GM12874 (cell line): ENCODE results near the gene RWDD4.

Source experiments
- CTCF ChIP-seq: IDR thresholded peaks from 2 replicates; pipeline ENCODE4 v1.5.1; 2011; ENCODE audit warnings: low read depth, mild to moderate bottlenecking, control low read depth, low read length, moderate library complexity; ENCODE audit not compliant: insufficient read depth

Gene RWDD4

GRCh38 chr4:183636503-183636902 lies 22.5 kb downstream of the RWDD4 start:
- no peak for TF ChIP-seq CTCF

DNA sequence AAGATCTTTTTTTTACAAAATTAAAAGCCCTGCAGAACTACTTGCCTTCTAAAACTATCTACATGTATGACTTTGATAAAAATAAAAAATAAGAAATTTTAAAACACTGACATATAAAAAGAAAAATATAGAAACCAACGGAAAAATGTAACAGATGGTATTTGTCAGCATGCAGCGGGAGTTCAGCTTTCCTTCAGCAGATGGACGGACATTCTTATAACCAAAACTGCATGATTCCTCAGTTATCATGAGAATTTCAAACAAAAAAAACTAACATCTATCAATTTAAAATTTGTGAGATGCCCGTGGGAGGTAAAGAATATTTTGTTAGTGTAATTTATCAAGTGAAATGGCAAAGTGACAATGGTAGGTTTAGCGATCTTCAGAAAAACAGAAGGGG lies 23.2 kb downstream of the RWDD4 start:
- no peak for TF ChIP-seq CTCF

DNA sequence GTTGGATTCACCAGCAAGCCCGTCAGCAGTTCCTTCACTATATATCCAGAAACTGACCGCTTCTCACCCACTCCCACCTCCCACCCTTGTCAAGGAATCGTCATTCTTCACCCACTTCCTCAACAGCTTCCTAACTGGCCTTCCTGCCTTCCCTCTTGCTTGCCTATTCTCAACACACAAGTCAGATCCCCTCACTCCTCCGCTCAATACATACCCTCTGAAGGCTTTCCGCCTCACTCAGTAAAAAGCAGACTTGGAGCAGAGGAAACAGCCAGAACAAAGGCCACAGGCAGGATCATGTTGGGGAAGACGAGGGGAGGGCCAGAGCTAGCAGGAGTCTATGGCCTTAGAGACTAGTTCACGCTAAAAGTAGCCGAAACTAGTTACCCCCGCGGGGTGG lies 23.7 kb downstream of the RWDD4 start:
- TF ChIP-seq CTCF = no peak

GRCh38 chr4:183633476-183634400 lies 25.2 kb downstream of the RWDD4 start:
- no peak for TF ChIP-seq CTCF

DNA sequence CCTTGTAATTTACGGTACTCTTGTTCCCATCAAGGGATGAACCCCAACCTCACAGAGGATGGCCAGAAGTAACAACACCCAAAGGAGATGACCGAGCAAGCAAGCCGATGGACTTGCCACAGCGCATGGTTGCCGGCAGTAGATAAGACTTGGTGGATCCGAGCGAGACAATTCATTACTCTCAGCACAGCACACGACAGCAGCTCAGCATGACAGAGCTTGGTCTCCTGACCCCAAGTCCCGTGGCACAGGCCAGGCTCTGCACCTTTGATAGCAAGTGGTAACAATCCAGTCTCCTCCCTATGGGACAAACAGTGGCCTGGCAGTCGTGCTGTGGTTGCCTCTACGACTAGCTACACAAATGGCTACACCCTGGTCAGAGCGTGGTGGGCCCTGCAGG lies 26.3 kb downstream of the RWDD4 start:
- TF ChIP-seq CTCF = no peak

DNA sequence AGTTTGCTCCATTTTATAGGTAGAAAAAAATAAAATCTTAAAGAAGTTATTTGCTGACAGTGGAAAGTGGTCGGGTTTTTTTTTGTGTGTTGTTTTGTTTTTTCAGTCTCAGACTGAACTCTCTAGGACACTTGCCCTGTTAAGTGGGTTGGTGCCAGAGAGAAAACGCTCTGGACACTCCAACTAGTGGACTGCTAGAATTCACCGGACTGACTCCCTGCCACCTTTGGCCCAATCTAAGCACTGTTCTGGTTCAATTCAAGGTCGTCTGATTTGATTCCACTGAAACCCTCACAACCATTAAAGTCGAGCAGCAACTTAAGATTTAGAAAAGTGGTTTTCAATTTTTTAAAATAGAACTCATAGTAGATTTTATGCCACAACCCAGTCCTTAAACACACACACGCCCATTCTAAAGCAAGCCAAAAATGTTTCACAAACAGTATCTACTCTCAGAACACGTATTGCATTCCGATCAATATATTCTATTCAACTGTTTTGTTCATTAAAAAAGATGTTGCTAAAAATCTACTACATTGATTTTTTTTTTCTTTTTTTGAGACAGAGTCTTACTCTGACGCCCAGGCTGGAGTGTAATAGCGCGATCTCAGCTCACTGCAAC lies 27.3 kb downstream of the RWDD4 start:
- no peak for TF ChIP-seq CTCF

GRCh38 chr4:183627979-183628588 lies 30.9 kb downstream of the RWDD4 start:
- TF ChIP-seq CTCF = no peak
